CD14-positive monocyte (primary cell): ENCODE measurements around the gene FMO5. TPM values are rescaled to one million over a fixed set of nuclear protein-coding genes. Genes with fewer than 3 reads are reported as not detected.
"Not testable (repeated sequence)": the region's sequence is repeated elsewhere in the genome, so short reads cannot be mapped to it uniquely, and the experiment has no call there.

Experiments
- DNase-seq, 3 donors: peaks; one replicate each; pipeline ENCODE4 v3.0.0-alpha.2; 2011 to 2022
- H2AFZ ChIP-seq: 2 replicates; pipeline ENCODE4 v1.6.0; 2012; ENCODE audit warnings: mild to moderate bottlenecking, low read depth, low read length, inconsistent platforms; ENCODE audit not compliant: insufficient read depth, poor library complexity, severe bottlenecking
- H3K27ac ChIP-seq, 2 donors: 1 replicate in 1 of 2; 2 replicates in 1 of 2; pipeline ENCODE4 v1.5.1; 2012 to 2013; ENCODE audit warnings: low read length in 2 of 2, control low read depth in 1 of 2, inconsistent platforms in 1 of 2, low read depth in 1 of 2, mild to moderate bottlenecking in 1 of 2
- H3K27me3 ChIP-seq, 2 donors: one replicate each; pipeline versions ENCODE4 v1.6.0 to v1.6.1; 2011 to 2013; ENCODE audit warnings: low read length in 2 of 2; ENCODE audit not compliant: control insufficient read depth in 2 of 2, insufficient read depth in 2 of 2
- H3K36me3 ChIP-seq, 2 donors: replicated peaks in 1 of 2; 1 replicate in 1 of 2; 2 replicates in 1 of 2; pipeline versions ENCODE4 v1.5.1 to v1.6.1; 2012 to 2013; ENCODE audit warnings: low read length in 2 of 2, control low read depth in 1 of 2, inconsistent platforms in 1 of 2, mild to moderate bottlenecking in 1 of 2; ENCODE audit not compliant: insufficient read depth in 2 of 2, control insufficient read depth in 1 of 2
- H3K4me1 ChIP-seq, 2 donors: 1 replicate in 1 of 2; 2 replicates in 1 of 2; pipeline versions ENCODE4 v1.5.1 to v1.6.1; 2012 to 2013; ENCODE audit warnings: low read length in 2 of 2, control low read depth in 1 of 2, inconsistent platforms in 1 of 2, mild to moderate bottlenecking in 1 of 2, moderate library complexity in 1 of 2; ENCODE audit not compliant: insufficient read depth in 2 of 2, control insufficient read depth in 1 of 2
- H3K4me2 ChIP-seq: replicated peaks from 2 replicates; pipeline ENCODE3; 2012; ENCODE audit warnings: low read length, moderate library complexity, mild to moderate bottlenecking; ENCODE audit not compliant: poor library complexity, severe bottlenecking; ENCODE audit errors: extremely low read depth
- H3K4me3 ChIP-seq, 3 experiments: fragments of 200-600 bp in 1 of 3; sonication (generic) in 1 of 3; replicated peaks in 1 of 3; 1 replicate in 2 of 3; 2 replicates in 1 of 3; pipeline ENCODE4 v1.5.1; 2011 to 2013; ENCODE audit warnings: low read length in 3 of 3, mild to moderate bottlenecking in 3 of 3, control low read depth in 2 of 3, low read depth in 2 of 3, inconsistent platforms in 1 of 3, moderate library complexity in 1 of 3
- H3K79me2 ChIP-seq: 2 replicates; pipeline ENCODE4 v1.6.0; 2012; ENCODE audit warnings: mild to moderate bottlenecking, control low read depth, inconsistent platforms, low read length, moderate library complexity; ENCODE audit not compliant: insufficient read depth
- H3K9ac ChIP-seq: 2 replicates; pipeline ENCODE4 v1.6.0; 2017; ENCODE audit warnings: low read length, mild to moderate bottlenecking; ENCODE audit not compliant: insufficient read depth, poor library complexity, severe bottlenecking
- H3K9me3 ChIP-seq, 2 donors: replicated peaks in 1 of 2; 1 replicate in 1 of 2; 2 replicates in 1 of 2; pipeline versions ENCODE4 v1.5.1 to v1.6.1; 2012 to 2013; ENCODE audit warnings: low read length in 2 of 2, control low read depth in 1 of 2; ENCODE audit not compliant: control insufficient read depth in 1 of 2, insufficient read depth in 1 of 2
- H4K20me1 ChIP-seq: 2 replicates; pipeline ENCODE4 v1.6.0; 2012; ENCODE audit warnings: mild to moderate bottlenecking, low read length, control low read depth, moderate library complexity; ENCODE audit not compliant: insufficient read depth
- H3K27ac Mint-ChIP-seq, 7 donors: one replicate each; pipeline ENCODE4 v1.8.0; 2020; ENCODE audit warnings: mild to moderate bottlenecking in 7 of 7, mixed read lengths in 7 of 7, moderate library complexity in 6 of 7, inconsistent platforms in 2 of 7
- H3K27me3 Mint-ChIP-seq, 3 donors: one replicate each; pipeline ENCODE4 v1.8.0; 2021 to 2022; ENCODE audit warnings: low read depth in 3 of 3, mild to moderate bottlenecking in 3 of 3, mixed read lengths in 3 of 3, moderate library complexity in 3 of 3, inconsistent platforms in 1 of 3
- H3K36me3 Mint-ChIP-seq, 2 donors: one replicate each; pipeline ENCODE4 v1.8.0; 2020; ENCODE audit warnings: mixed read lengths in 2 of 2, inconsistent platforms in 1 of 2, mild to moderate bottlenecking in 1 of 2
- H3K4me1 Mint-ChIP-seq: one replicate; pipeline ENCODE4 v1.8.0; 2020; ENCODE audit warnings: mild to moderate bottlenecking, mixed read lengths
- H3K4me3 Mint-ChIP-seq, 2 donors: one replicate each; pipeline ENCODE4 v1.8.0; 2020; ENCODE audit warnings: mild to moderate bottlenecking in 2 of 2, mixed read lengths in 2 of 2, moderate library complexity in 1 of 2
- H3K9me3 Mint-ChIP-seq, 7 donors: one replicate each; pipeline ENCODE4 v1.8.0; 2020 to 2022; ENCODE audit warnings: mixed read lengths in 7 of 7, mild to moderate bottlenecking in 6 of 7, moderate library complexity in 6 of 7, inconsistent platforms in 2 of 7
- CTCF ChIP-seq: fragments of 200-600 bp; IDR thresholded peaks from one replicate; pipeline ENCODE4 v1.8.0; 2022; ENCODE audit warnings: antibody characterized with exemption, mild to moderate bottlenecking
- WGBS: methylation state at CpG from one replicate; pipeline ENCODE4 v1.1.5; 2013; ENCODE audit warnings: missing lambda C conversion rate; ENCODE audit not compliant: insufficient coverage; 5-methylcytosine and 5-hydroxymethylcytosine counted together
- intact Hi-C, 2 donors: fragments of 100-400 bp; cut with micrococcal nuclease; formaldehyde crosslinking; loops; one replicate each; pipeline versions ENCODE4 v1.15.0 to v1.15.1; 2023
- polyA plus RNA-seq, 3 donors: library from polyadenylated mRNA; depleted of rRNA in 1 of 3; unstranded in 2 of 3; stranded (reverse) in 1 of 3; fragments of 300-500 nt in 2 of 3; fragments of >200 nt in 1 of 3; fragmentation: Illumina TruSeq in 2 of 3; gene quantifications; 1 replicate in 2 of 3; 2 replicates in 1 of 3; pipeline ENCODE4 v1.2.3, GENCODE V29; 2012 to 2021

Gene FMO5
- polyA plus RNA-seq, 3 donors, result 16.8 to 20.0 (median 18.0) TPM

- H3K9me3 ChIP-seq, result no peaks in the 10 kb centered on the region
- no peak overlapping the region for H3K9ac ChIP-seq
- H3K36me3 Mint-ChIP-seq, result peaks cover 16 to 22% of the 10 kb centered on the region in 2 donors
- H3K27ac Mint-ChIP-seq, result peak overlapping the region in 1 of 7 donors; percentile 27
- no peaks in the 10 kb centered on the region for H4K20me1 ChIP-seq
- no peak for DNase-seq
- TF ChIP-seq CTCF, result no peak
- peaks cover 0 to 2% (median 0%) of the 10 kb centered on the region in 3 donors for H3K27me3 Mint-ChIP-seq
- H3K4me3 Mint-ChIP-seq, result no peak overlapping the region
- 100% methylated on average over 1 of the region's 4 CpGs for WGBS
- H3K4me2 ChIP-seq, result no peak overlapping the region
- H3K79me2 ChIP-seq, result no peaks in the 10 kb centered on the region
- peaks cover 13 to 18% of the 10 kb centered on the region in 2 donors for H3K4me1 ChIP-seq
- H3K27ac ChIP-seq, result no peak overlapping the region
- H3K4me1 Mint-ChIP-seq, result peaks cover 17% of the 10 kb centered on the region
- peaks cover 0 to 2% of the 10 kb centered on the region in 2 donors for H3K36me3 ChIP-seq
- H3K27me3 ChIP-seq, result no peaks in the 10 kb centered on the region
- intact Hi-C loops, result no loop called here
- no peak overlapping the region for H2AFZ ChIP-seq
- peaks cover 0 to 5% (median 2%) of the 10 kb centered on the region in 7 donors for H3K9me3 Mint-ChIP-seq
- no peak overlapping the region for H3K4me3 ChIP-seq
Observed at GRCh38 chr1:147201276-147201675, 23.9 kb downstream of the FMO5 start.

- H3K4me1 Mint-ChIP-seq, intact Hi-C loops, H3K79me2 ChIP-seq, H3K27me3 ChIP-seq, H3K4me3 Mint-ChIP-seq, H3K27me3 Mint-ChIP-seq, H2AFZ ChIP-seq, H3K27ac ChIP-seq, H3K4me3 ChIP-seq, H3K9me3 ChIP-seq, H4K20me1 ChIP-seq, DNase-seq, H3K4me2 ChIP-seq, H3K27ac Mint-ChIP-seq, H3K36me3 ChIP-seq, H3K9ac ChIP-seq, H3K4me1 ChIP-seq: not testable (repeated sequence)
- 100% methylated on average over 1 of the region's 3 CpGs for WGBS
- H3K36me3 Mint-ChIP-seq, result peaks cover 8 to 20% of the 10 kb centered on the region in 2 donors
- H3K9me3 Mint-ChIP-seq, result peaks cover 2 to 16% (median 11%) of the 10 kb centered on the region in 7 donors
Observed at GRCh38 chr1:147197324-147197723, 27.8 kb downstream of the FMO5 start.
